ENCODE data around the gene KIF14. TPM values are rescaled to one million over a fixed set of nuclear protein-coding genes. Genes with fewer than 3 reads are reported as not detected.

Gene KIF14
- total RNA-seq, 1 donor from 2014 or later, result 2.6 TPM

- H3K9me3 Mint-ChIP-seq (ENCODE audit: unreplicated experiment), result no peaks in the 10 kb centered on the region
- H3K27me3 Mint-ChIP-seq (ENCODE audit: unreplicated experiment), result no peaks in the 10 kb centered on the region
- no peak for TF ChIP-seq CTCF (IDR thresholded peaks at IDR 0.05)
- DNase-seq (ENCODE audit: extremely low spot score, unreplicated experiment), result no peak
- H3K27ac Mint-ChIP-seq (ENCODE audit: unreplicated experiment), result no peak overlapping the region
- peaks cover 14% of the 10 kb centered on the region for H3K4me1 Mint-ChIP-seq (ENCODE audit: unreplicated experiment)
- H3K36me3 Mint-ChIP-seq (ENCODE audit: unreplicated experiment), result no peaks in the 10 kb centered on the region
- H3K4me3 Mint-ChIP-seq (ENCODE audit: unreplicated experiment), result no peak overlapping the region
Observed at GRCh38 chr1:200626853-200627534, 6.4 kb upstream of the KIF14 start.

- Mint-ChIP-seq H3K27me3 (ENCODE audit: unreplicated experiment) (no peaks in the 10 kb centered on the region), H3K4me3 (ENCODE audit: unreplicated experiment) (no peak overlapping the region), H3K4me1 (ENCODE audit: unreplicated experiment) (peaks cover 23% of the 10 kb centered on the region), H3K27ac (ENCODE audit: unreplicated experiment) (no peak overlapping the region), H3K9me3 (ENCODE audit: unreplicated experiment) (no peaks in the 10 kb centered on the region), H3K36me3 (ENCODE audit: unreplicated experiment) (no peaks in the 10 kb centered on the region)
- no peak for DNase-seq (ENCODE audit: extremely low spot score, unreplicated experiment)
- no peak for TF ChIP-seq CTCF (IDR thresholded peaks at IDR 0.05)
Observed at GRCh38 chr1:200625381-200625824, 4.9 kb upstream of the KIF14 start.

DNA sequence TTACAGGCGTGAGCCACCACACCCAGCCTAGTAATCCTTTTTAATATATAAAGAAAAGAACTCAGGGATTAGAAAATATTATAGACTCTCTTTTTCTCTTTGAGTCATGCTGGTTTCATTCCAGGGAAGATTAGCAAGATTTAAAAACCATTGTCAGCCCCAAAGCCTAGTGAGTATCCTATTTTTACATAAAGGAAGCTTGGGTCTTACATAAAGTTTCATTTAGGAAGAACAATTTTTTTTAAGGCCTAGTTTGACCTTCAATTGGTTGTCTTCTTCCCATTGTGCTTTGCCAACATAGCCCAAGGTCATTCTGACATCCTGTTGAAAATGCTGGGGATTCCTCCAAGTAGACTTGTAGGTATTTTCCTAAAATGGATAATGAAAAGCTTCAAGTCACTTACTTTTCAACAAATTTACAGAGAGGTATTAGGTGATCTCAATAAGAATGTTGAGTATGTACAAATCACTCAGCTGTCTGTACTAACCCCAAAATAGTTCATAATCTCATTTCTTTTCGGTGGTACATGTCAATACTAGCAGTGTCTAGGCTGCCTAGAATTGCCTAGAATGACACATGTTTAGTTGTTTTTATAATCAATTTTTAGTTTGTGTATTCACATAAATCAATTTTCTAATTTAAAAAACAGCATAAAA lies 4.3 kb upstream of the KIF14 start:
- H3K27me3 Mint-ChIP-seq (ENCODE audit: unreplicated experiment), result no peaks in the 10 kb centered on the region
- H3K27ac Mint-ChIP-seq (ENCODE audit: unreplicated experiment), result no peak overlapping the region

GRCh38 chr1:200619894-200620272 lies 668 bp downstream of the KIF14 start:
- H3K4me3 Mint-ChIP-seq (ENCODE audit: unreplicated experiment), result peak overlapping the region; percentile 95
- H3K9me3 Mint-ChIP-seq (ENCODE audit: unreplicated experiment), result no peaks in the 10 kb centered on the region
- H3K4me1 Mint-ChIP-seq (ENCODE audit: unreplicated experiment), result peaks cover 22% of the 10 kb centered on the region
- H3K27me3 Mint-ChIP-seq (ENCODE audit: unreplicated experiment), result no peaks in the 10 kb centered on the region
- no peaks in the 10 kb centered on the region for H3K36me3 Mint-ChIP-seq (ENCODE audit: unreplicated experiment)
- peak overlapping the region; percentile 92 for H3K27ac Mint-ChIP-seq (ENCODE audit: unreplicated experiment)
- TF ChIP-seq CTCF (IDR thresholded peaks at IDR 0.05), result no peak
- DNase-seq (ENCODE audit: extremely low spot score, unreplicated experiment), result no peak

More for the DNA sequence above, 4.3 kb upstream of the KIF14 start:
- Mint-ChIP-seq H3K9me3 (ENCODE audit: unreplicated experiment) (no peaks in the 10 kb centered on the region), H3K36me3 (ENCODE audit: unreplicated experiment) (no peaks in the 10 kb centered on the region), H3K4me1 (ENCODE audit: unreplicated experiment) (peaks cover 27% of the 10 kb centered on the region), H3K4me3 (ENCODE audit: unreplicated experiment) (no peak overlapping the region)
- DNase-seq (ENCODE audit: extremely low spot score, unreplicated experiment), result no peak
- no peak for TF ChIP-seq CTCF (IDR thresholded peaks at IDR 0.05)

- Mint-ChIP-seq H3K27ac (ENCODE audit: unreplicated experiment) (peak overlapping the region; percentile 52), H3K4me3 (ENCODE audit: unreplicated experiment) (no peak overlapping the region), H3K9me3 (ENCODE audit: unreplicated experiment) (no peaks in the 10 kb centered on the region), H3K36me3 (ENCODE audit: unreplicated experiment) (no peaks in the 10 kb centered on the region), H3K27me3 (ENCODE audit: unreplicated experiment) (no peaks in the 10 kb centered on the region), H3K4me1 (ENCODE audit: unreplicated experiment) (peaks cover 10% of the 10 kb centered on the region)
- no peak for DNase-seq (ENCODE audit: extremely low spot score, unreplicated experiment)
- no peak for TF ChIP-seq CTCF (IDR thresholded peaks at IDR 0.05)
Observed at GRCh38 chr1:200610846-200611245, 9.7 kb downstream of the KIF14 start.
